HL-60 (cell line): ENCODE measurements around the gene ITGAL.

Source experiments
- CTCF ChIP-seq: IDR thresholded peaks from one replicate; pipeline ENCODE4 v1.5.1; 2011; ENCODE audit warnings: low read length, control low read depth, inconsistent platforms; ENCODE audit not compliant: insufficient read depth
- POLR2AphosphoS5 ChIP-seq: IDR thresholded peaks from 2 replicates; pipeline ENCODE4 v1.6.1; 2012; ENCODE audit warnings: low read depth

GRCh38 chr16:30474684-30475083 is 2.1 kb downstream of the ITGAL start:
- TF ChIP-seq CTCF, result no peak
- TF ChIP-seq POLR2AphosphoS5, result no peak
